ENCODE data around the gene ALKBH3.

ALKBH3 gene

DNA sequence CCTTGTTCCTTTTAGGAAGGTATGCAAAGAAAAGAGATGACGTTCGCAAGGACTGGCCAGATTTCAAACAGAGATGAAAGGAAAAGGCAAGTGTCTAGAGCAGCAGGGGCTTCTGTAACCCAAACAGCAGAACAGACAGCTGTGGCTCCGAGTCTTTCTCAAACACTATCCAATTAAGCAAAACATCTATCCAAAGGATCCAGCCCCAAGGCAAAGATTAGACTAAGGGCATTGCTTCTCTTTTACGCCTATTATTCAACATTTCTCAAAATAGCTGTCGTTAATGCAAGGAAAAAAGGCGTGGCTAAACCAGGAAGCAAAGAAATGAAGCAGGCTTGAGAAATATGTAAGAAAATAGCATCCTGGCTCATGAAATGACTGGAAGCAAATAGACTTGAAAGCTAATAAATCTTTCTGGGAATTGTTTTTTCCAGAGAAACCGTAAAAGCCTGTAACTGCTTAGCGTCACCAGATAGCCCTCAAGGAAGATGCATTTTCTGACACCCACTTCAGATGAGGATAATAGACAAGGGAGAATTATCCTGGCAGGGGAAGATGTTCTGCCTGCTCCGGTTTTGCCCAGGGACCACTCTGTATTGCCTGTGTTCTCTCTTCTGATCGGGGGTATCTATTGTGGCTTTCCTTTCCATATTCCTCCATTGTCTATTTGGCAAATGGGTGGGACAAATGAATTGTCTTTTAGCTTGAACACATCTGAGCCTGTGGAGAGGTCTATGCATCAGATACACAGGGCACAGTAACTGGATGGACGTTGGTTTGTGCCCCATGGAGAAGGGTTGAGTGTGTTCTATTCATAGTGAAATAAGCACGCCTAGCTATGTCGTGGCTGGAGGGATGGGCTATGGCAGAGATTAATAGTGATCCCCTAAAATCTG lies 82.0 kb downstream of the ALKBH3 start:
- no peak for DNase-seq (ENCODE audit: low spot score)

DNA sequence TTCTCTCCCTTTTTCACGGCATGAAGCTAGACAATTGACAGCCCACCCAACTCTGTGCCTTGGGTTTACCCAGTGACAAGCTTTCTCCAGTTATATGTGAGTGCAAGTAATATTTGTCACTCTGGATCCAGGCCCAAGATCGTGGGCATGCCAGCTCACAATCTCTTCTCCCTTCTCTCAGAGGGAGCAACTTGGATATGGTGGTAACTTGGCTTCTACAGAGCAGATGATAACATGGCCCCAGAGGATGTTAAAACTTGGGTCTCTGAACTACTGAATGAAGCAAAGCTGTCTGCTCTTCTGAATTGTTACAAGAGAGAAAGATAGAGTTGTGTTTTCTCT lies 82.6 kb downstream of the ALKBH3 start:
- DNase-seq (ENCODE audit: low spot score), result no peak

DNA sequence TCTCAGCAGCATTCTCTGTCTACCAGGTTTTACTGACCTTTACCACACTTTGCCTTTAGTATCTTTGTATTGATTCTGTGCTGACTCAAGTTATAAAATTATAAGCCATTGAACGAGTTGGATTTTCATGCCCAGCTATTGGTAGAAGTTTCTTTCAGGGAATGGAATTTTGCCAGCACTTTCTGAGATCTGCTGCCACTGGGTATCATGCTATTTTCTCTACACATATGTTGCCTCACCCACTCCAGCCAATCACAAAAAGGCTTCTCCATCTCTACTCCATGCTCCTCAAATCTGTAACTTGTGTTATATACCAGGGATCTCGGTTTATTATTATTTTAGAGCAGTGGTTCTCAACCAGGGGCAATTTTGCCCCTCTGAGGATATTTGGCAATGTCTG lies 87.0 kb downstream of the ALKBH3 start:
- DNase-seq (ENCODE audit: low spot score), result no peak

DNA sequence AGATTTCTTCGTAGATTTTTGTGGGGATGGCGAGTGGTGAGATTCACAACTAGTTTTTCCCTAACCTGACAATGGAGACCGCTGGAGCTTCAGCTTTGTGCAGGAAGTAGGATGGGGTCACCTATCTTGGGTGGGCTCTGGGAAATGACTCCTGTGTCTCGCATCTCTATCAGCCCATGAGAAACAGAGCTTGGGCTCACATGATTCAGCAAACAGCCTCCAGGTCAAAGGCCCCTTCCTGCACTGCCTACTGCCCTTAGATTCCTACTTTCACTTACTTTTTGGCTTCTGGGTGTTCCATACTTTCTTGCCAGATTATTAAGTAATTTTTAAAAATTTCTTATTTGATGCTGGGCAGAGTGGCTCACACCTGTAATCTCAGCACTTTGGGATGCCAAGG lies 88.1 kb downstream of the ALKBH3 start:
- no peak for DNase-seq (ENCODE audit: low spot score)

DNA sequence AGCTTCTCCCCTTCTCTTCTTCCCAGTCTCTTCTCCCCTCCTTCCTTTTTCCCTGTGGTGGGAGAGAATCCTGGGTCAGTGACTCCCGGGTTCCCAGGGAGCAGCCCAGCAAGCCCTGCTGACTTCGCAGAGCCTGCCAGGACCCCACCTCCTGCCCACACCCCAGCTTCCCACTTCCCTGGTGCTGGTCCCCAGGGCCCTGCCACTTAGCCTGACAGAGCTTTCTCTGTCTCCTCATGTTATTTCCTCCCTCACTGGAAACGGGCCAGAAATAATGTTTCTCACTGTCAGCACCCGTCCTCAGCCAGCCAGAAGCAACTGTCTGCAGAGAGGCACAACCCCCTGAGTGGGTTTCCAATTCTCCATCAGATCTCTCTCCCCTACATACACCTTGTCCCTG lies 88.9 kb downstream of the ALKBH3 start:
- no peak for DNase-seq (ENCODE audit: low spot score)
